GM23248 (cell line): Measurements from ENCODE around the gene ZMIZ1. TPM values are rescaled to one million over a fixed set of nuclear protein-coding genes. Genes with fewer than 3 reads are reported as not detected.

Source experiments
- DNase-seq: peaks from one replicate; pipeline ENCODE4 v3.0.0-alpha.2; 2015
- H2AFZ ChIP-seq: fragments of 200-600 bp; sonication (generic); 2 replicates; pipeline ENCODE4 v1.6.1; 2016; ENCODE audit warnings: antibody characterized with exemption
- H3F3A ChIP-seq: fragments of 200-600 bp; sonication (generic); 2 replicates; pipeline ENCODE4 v1.6.1; 2016; ENCODE audit warnings: mild to moderate bottlenecking, antibody characterized with exemption, mixed run types; ENCODE audit not compliant: insufficient read depth
- H3K27ac ChIP-seq: fragments of 200-600 bp; sonication (generic); 2 replicates; pipeline ENCODE4 v1.5.1; 2016; ENCODE audit warnings: mild to moderate bottlenecking
- H3K27me3 ChIP-seq: fragments of 200-600 bp; sonication (generic); replicated peaks from 2 replicates; pipeline ENCODE4 v1.6.1; 2016; ENCODE audit warnings: mild to moderate bottlenecking; ENCODE audit not compliant: insufficient read depth
- H3K36me3 ChIP-seq: fragments of 200-600 bp; sonication (generic); 2 replicates; pipeline ENCODE4 v1.6.1; 2016; ENCODE audit warnings: low read depth, mild to moderate bottlenecking
- H3K4me1 ChIP-seq: fragments of 200-600 bp; sonication (generic); 2 replicates; pipeline ENCODE4 v1.6.1; 2016; ENCODE audit warnings: mild to moderate bottlenecking; ENCODE audit not compliant: insufficient read depth
- H3K4me2 ChIP-seq: fragments of 200-600 bp; sonication (generic); one replicate; pipeline ENCODE4 v1.6.1; 2016; ENCODE audit warnings: mild to moderate bottlenecking; ENCODE audit not compliant: unreplicated experiment
- H3K4me3 ChIP-seq: fragments of 200-600 bp; sonication (generic); 2 replicates; pipeline ENCODE4 v1.5.1; 2016; ENCODE audit warnings: mild to moderate bottlenecking
- H3K79me2 ChIP-seq: fragments of 200-600 bp; sonication (generic); 2 replicates; pipeline ENCODE4 v1.6.1; 2016; ENCODE audit warnings: mild to moderate bottlenecking; ENCODE audit not compliant: insufficient read depth
- H3K9ac ChIP-seq: fragments of 200-600 bp; sonication (generic); 2 replicates; pipeline ENCODE4 v1.6.1; 2016; ENCODE audit warnings: mild to moderate bottlenecking
- H3K9me2 ChIP-seq: fragments of 200-600 bp; sonication (generic); 2 replicates; pipeline ENCODE4 v1.6.1; 2016; ENCODE audit warnings: mixed run types, mild to moderate bottlenecking, moderate library complexity; ENCODE audit not compliant: insufficient read depth
- H3K9me3 ChIP-seq: fragments of 200-600 bp; sonication (generic); one replicate; pipeline ENCODE4 v1.6.1; 2017; ENCODE audit warnings: low read depth
- H4K20me1 ChIP-seq: fragments of 200-600 bp; sonication (generic); 2 replicates; pipeline ENCODE4 v1.6.0; 2016; ENCODE audit not compliant: insufficient read depth
- EZH2 ChIP-seq: fragments of 200-600 bp; sonication (generic); IDR thresholded peaks from 2 replicates; pipeline ENCODE4 v1.6.1; 2018; ENCODE audit warnings: antibody characterized with exemption, mild to moderate bottlenecking; ENCODE audit not compliant: insufficient read depth, poor library complexity, severe bottlenecking
- EZH2phosphoT487 ChIP-seq: fragments of 200-600 bp; sonication (generic); IDR thresholded peaks from 2 replicates; pipeline ENCODE4 v1.6.1; 2018; ENCODE audit warnings: antibody characterized with exemption, moderate library complexity, mild to moderate bottlenecking, low read depth; ENCODE audit not compliant: insufficient read depth
- WGBS, 2 experiments: methylation state at CpG; one replicate each; pipeline ENCODE4 v1.1.6; 2015 to 2017; ENCODE audit warnings: low lambda C conversion rate in 2 of 2, low coverage in 1 of 2; ENCODE audit errors: missing lambda C conversion rate in 2 of 2; 5-methylcytosine and 5-hydroxymethylcytosine counted together
- in situ Hi-C: fragments of 300-500 bp; cut with MboI; formaldehyde crosslinking; loops from 2 replicates; pipeline ENCODE4 v1.15.0; 2020
- polyA plus RNA-seq: library from polyadenylated mRNA; unstranded; fragments of >200 nt; fragmentation: Nextera tagmentation; extraction: Ambion mirVana; gene quantifications from 2 replicates; pipeline ENCODE4 v1.2.1, GENCODE V29; 2016
- total RNA-seq: library from RNA; depleted of rRNA; stranded (reverse); fragments of >200 nt; shearing (Covaris generic); gene quantifications from 2 replicates; pipeline ENCODE4 v1.2.3, GENCODE V29; 2014

Gene ZMIZ1
- total and polyA plus RNA-seq, 2 experiments from 2014 or later = 21.9 to 28.4 TPM

DNA sequence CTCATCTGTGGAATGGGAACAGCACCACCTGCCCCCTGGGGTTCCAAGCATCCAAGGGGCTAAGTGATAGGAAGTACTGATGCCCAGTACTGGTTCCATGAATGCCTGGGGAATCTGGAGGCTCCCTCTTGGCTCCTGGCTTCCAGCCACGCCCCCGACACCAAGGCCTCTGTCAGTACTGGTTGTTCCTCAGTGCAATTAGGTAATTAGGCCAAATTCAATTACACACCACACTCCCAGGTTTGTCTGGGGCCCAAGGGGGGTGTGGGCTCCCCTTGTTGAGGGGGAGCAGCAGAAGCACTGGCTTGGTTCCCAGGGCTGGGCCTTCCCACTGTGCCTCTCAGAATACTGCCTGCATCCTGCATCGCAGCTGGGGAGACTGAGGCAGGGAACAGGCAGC, 164.1 kb downstream of the ZMIZ1 start:
- no peak for DNase-seq
- 73 to 74% methylated on average over 3 of the region's 3 CpGs for WGBS, 2 experiments
- Histone ChIP-seq H3K9me3 (no peaks in the 10 kb centered on the region), H3K4me2 (no peak overlapping the region), H3K36me3 (peaks cover 4% of the 10 kb centered on the region; the same call in 1 of the 2 replicates), H3K9ac (no peak overlapping the region), H3K27me3 (no peaks in the 10 kb centered on the region), H3K27ac (no peak overlapping the region), H3K79me2 (peaks cover 21% of the 10 kb centered on the region), H2AFZ (no peak overlapping the region), H3F3A (peaks cover 24% of the 10 kb centered on the region), H4K20me1 (no peaks in the 10 kb centered on the region), H3K9me2 (no peaks in the 10 kb centered on the region), H3K4me1 (peaks cover 18% of the 10 kb centered on the region), H3K4me3 (no peak overlapping the region)
- TF ChIP-seq EZH2phosphoT487 (no peak), EZH2 (no peak)
- in situ Hi-C loops = no loop called here

GRCh38 chr10:79234391-79235315, 165.9 kb downstream of the ZMIZ1 start:
- H3K4me2 ChIP-seq = no peak overlapping the region
- H3F3A ChIP-seq = peaks cover 34% of the 10 kb centered on the region
- no peak for TF ChIP-seq EZH2
- TF ChIP-seq EZH2phosphoT487 = no peak
- peak; percentile 49 for DNase-seq
- 89 to 95% methylated on average over 8 of the region's 8 CpGs for WGBS, 2 experiments
- no peaks in the 10 kb centered on the region for H3K9me3 ChIP-seq
- H3K79me2 ChIP-seq = peaks cover 23% of the 10 kb centered on the region
- in situ Hi-C loops = no loop called here
- no peak overlapping the region for H3K9ac ChIP-seq
- H3K27me3 ChIP-seq = no peaks in the 10 kb centered on the region
- no peak overlapping the region for H3K4me3 ChIP-seq
- no peaks in the 10 kb centered on the region for H4K20me1 ChIP-seq
- peaks cover 36% of the 10 kb centered on the region for H3K4me1 ChIP-seq
- H3K27ac ChIP-seq = no peak overlapping the region
- H2AFZ ChIP-seq = no peak overlapping the region
- peaks cover 4% of the 10 kb centered on the region; the same call in 1 of the 2 replicates for H3K36me3 ChIP-seq
- no peaks in the 10 kb centered on the region for H3K9me2 ChIP-seq

DNA sequence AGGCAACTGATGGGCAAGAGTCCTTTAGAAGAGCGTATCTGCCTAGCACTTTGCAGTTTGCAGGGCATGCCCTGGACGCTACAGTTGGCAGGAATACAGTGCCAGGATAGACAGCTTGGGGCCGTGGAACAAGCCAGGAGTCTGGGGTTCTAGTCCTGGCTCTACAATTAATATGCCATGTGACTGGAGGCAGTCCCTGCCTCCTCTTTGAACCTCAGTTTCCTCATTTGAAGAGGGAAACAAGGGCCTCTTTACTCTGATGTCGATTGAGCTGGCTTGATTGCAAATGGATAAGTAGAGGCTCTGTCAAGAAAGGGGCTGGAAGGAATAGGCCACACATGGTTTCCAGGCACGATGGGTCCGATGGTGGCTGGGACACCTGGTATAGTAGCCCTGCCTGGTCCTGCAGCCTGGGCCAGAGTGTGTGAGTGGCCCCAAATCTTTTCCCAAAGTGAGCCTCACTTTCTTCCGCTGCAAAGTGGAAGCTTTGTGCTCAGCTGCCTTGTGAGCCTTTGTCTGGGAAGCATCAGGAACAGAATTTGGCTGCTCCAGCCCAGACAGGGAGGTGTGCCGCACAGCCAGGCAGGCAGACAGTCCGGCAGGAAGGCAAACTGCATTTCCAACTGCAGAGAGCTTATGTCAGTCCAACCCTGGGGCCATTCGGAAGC, 167.1 kb downstream of the ZMIZ1 start:
- TF ChIP-seq EZH2 (no peak), EZH2phosphoT487 (no peak)
- peaks cover 43% of the 10 kb centered on the region for H3F3A ChIP-seq
- H3K4me1 ChIP-seq = peaks cover 36% of the 10 kb centered on the region
- H3K27me3 ChIP-seq = no peaks in the 10 kb centered on the region
- H3K4me3 ChIP-seq = no peak overlapping the region
- no peak overlapping the region for H3K9ac ChIP-seq
- no peaks in the 10 kb centered on the region for H3K9me2 ChIP-seq
- H2AFZ ChIP-seq = no peak overlapping the region
- no peak overlapping the region for H3K27ac ChIP-seq
- H3K79me2 ChIP-seq = peaks cover 32% of the 10 kb centered on the region
- in situ Hi-C loops = no loop called here
- H3K9me3 ChIP-seq = no peaks in the 10 kb centered on the region
- H3K36me3 ChIP-seq = peaks cover 4% of the 10 kb centered on the region; the same call in 1 of the 2 replicates
- 79 to 88% methylated on average over 10 of the region's 10 CpGs for WGBS, 2 experiments
- no peak overlapping the region for H3K4me2 ChIP-seq
- no peaks in the 10 kb centered on the region for H4K20me1 ChIP-seq
- no peak for DNase-seq

- no peaks in the 10 kb centered on the region for H4K20me1 ChIP-seq
- H3K9me2 ChIP-seq = no peaks in the 10 kb centered on the region
- H3K9me3 ChIP-seq = no peaks in the 10 kb centered on the region
- peaks cover 39% of the 10 kb centered on the region for H3K4me1 ChIP-seq
- no peak overlapping the region for H3K4me2 ChIP-seq
- peaks cover 34% of the 10 kb centered on the region for H3K79me2 ChIP-seq
- TF ChIP-seq EZH2phosphoT487 (no peak), EZH2 (no peak)
- no peaks in the 10 kb centered on the region for H3K27me3 ChIP-seq
- H3F3A ChIP-seq = peaks cover 48% of the 10 kb centered on the region
- H2AFZ ChIP-seq = no peak overlapping the region
- H3K9ac ChIP-seq = no peak overlapping the region
- H3K4me3 ChIP-seq = no peak overlapping the region
- peaks cover 4% of the 10 kb centered on the region; the same call in 1 of the 2 replicates for H3K36me3 ChIP-seq
- no peak overlapping the region for H3K27ac ChIP-seq
- WGBS, 2 experiments = 95 to 96% methylated on average over 9 of the region's 9 CpGs
- DNase-seq = no peak
- in situ Hi-C loops = no loop called here
These were observed 167.6 kb downstream of the ZMIZ1 start for GRCh38 chr10:79236433-79236765.
